Non-pigmented ciliary epithelial cell (primary cell): Measurements from ENCODE around the gene RGPD3.
"Not testable (repeated sequence)": the region's sequence is repeated elsewhere in the genome, so short reads cannot be mapped to it uniquely, and the experiment has no call there.

Experiments used
- DNase-seq: peaks from one replicate; pipeline ENCODE4 v3.0.0-alpha.2; 2010; ENCODE audit warnings: low read depth

The RGPD3 gene

DNA sequence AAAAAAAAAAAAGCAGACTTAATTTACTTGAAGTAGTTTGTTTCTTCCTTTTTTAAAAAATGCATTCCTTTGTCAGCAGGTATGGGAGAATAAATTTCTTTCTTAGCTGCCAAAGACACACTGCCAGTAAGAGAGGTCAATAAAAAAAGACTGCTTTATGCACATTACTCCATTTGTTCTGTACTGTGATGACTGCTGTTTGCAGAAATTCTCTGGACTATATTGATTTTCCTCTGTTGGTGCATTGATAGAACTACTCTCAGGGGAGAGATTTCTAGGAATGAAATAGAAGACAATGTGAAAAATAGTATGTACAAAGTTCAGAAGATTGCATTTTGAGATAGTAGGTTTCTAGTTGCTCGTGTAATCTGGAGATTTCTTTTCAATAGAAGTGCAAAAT, 11.3 kb upstream of the RGPD3 start:
- not testable (repeated sequence) for DNase-seq

DNA sequence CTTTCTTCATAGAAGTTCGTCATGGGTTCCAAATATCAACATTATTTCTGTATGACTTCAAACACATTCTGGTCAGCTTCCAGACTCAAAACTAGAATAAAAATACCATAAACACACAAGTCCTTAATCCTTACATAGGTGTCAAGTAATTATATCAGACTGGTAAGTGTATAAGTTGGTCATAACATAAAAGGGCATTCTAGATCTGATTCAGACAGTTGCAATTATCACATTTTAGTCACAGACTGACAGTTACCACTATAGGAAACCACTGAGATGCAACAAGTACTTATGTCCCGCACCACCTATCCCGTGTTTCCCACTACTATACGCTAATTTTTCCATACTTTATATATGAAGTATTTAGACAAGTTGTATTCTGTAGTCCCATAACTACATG, 9.4 kb upstream of the RGPD3 start:
- not testable (repeated sequence) for DNase-seq

GRCh38 chr2:106470658-106471057, 2.4 kb upstream of the RGPD3 start:
- not testable (repeated sequence) for DNase-seq

DNA sequence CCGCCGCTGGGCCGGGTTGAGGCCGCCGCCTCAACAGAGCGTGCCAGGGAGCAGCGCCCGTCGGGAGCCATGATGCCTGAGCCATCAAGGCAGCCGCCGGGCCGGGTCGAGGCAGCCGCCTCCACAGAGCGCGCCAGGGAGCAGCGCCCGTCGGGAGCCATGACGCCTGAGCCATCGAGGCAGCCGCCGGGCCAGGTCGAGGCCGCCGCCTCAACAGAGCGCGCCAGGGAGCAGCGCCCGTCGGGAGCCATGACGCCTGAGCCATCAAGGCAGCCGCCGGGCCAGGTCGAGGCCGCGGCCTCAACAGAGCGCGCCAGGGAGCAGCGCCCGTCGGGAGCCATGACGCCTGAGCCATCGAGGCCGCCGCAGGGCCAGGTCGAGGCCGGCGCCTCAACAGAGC, 697 bp downstream of the RGPD3 start:
- not testable (repeated sequence) for DNase-seq

GRCh38 chr2:106461882-106462281, 6.3 kb downstream of the RGPD3 start:
- DNase-seq = not testable (repeated sequence)

DNA sequence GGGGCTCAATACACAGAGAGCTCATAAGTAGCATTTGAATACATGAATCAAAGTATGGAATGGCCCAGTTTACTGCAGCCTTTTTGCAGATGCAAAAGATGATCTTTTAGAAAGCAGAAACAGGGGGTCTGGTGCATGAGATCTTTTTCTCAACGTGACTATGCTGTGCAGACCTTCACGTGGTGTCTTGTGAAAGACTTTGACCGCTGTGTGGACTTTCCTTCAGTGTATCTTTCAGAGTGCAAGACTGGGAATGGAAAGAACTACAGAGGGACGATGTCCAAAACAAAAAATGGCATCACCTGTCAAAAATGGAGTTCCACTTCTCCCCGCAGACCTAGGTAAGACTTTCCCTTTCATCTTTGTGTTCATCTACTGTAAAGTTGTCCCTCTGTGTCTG, 77.5 kb downstream of the RGPD3 start:
- not testable (repeated sequence) for DNase-seq

DNA sequence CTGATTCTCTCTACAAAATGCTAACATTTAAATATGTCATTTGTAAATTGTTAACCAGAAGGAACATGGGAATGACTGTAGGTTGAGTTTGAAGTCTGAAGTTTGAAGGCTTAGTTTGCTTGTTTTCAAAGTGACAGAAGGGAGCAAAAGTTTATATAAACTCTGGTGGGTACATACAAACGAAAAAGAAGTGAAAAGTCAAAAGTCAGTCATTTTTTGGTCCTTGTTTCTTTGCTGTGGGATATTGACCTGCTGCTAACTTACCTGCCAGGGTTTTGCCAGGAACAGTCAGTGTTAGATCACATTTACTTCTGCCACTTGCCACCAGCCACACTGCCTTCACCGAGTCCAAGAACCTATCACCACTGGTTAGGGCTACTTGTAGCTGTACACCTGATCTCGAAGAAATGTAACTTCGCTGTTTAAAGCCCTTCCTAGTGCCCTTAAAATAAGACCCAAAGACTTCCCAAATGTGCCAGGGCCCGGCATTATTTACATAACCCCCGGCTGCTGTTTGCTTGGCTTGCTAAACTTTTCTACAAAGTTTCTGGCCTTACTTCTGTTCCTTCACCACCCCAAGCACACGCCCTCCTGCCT, 79.3 kb downstream of the RGPD3 start:
- not testable (repeated sequence) for DNase-seq

- DNase-seq = not testable (repeated sequence)
Observed at GRCh38 chr2:106384548-106384947, 83.7 kb downstream of the RGPD3 start.

DNA sequence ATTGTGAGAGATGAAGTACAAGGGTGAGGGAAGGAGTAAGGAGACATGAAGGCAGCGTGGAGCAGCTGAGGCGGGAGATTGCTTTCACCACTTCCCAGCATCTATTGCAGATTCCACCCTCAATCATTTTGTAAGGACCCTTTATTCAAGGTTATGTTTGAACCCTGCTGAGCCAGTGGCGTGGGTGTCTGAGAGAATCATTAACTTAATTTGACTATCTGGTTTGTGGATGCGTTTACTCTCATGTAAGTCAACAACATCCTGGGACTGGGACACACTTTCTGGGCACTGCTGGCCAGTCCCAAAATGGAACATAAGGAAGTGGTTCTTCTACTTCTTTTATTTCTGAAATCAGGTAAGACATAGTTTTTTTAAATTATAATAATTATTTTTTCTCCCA, 86.3 kb downstream of the RGPD3 start:
- not testable (repeated sequence) for DNase-seq

DNA sequence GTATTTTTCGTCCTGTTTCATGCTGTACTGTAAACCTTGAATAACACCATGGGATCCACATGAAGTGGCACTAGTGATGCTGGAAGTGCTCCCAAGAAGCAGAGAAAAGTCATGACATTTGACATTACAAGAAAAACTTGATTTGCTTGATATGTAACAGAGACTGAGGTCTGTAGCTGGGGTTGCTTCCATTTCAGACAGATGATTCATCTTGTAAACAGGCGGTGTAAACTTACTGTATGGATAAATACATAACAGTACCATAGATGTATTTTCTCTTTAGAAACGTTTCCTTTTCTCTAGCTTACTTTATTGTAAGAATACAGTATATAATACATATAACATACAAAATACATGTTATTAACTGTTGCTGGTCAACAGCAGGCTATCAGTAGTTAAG, 88.6 kb downstream of the RGPD3 start:
- not testable (repeated sequence) for DNase-seq

DNA sequence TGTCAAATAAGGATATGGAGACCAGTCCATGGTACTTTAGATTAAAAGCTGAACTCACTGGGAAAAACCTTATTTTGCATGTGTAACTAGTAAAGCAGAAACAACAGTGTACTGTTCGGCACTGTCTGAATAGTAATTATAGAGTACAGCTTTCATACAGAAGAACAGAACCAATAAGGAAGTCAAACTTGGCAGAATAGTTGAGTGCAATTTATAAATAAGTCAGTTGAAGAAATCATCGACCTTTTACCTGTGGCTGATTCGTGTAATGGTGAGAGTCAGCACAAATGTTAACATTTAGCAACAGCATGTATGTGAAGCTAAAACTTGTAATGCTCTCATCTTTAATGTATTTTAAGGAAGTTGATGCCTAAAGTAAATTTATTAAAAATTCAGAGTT, 99.0 kb downstream of the RGPD3 start:
- DNase-seq = not testable (repeated sequence)

- DNase-seq = no peak
Observed at GRCh38 chr2:106366204-106366885, 101.9 kb downstream of the RGPD3 start.

- DNase-seq = no peak
Observed at GRCh38 chr2:106363791-106364190, 104.4 kb downstream of the RGPD3 start.

- no peak for DNase-seq
Observed at GRCh38 chr2:106362789-106363188, 105.4 kb downstream of the RGPD3 start.

DNA sequence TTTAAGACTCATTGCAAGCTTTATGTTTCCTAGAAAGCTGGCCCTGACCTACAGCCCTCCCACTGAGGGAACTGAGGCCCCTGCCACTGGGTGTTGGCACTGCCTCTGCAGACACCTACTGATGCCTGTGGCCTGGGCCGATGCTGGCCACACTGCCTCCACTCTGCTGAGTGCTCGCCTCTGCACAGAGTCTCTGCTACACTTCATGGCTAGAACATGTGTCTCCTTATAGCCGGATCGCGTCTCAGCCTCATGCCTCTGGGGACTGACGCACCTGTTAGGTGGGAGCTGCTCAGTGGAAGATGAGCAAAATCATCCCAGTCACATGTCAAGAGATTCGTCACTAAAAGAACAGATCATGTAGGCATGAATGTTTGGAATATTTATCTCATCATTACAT, 108.7 kb downstream of the RGPD3 start:
- no peak for DNase-seq

DNA sequence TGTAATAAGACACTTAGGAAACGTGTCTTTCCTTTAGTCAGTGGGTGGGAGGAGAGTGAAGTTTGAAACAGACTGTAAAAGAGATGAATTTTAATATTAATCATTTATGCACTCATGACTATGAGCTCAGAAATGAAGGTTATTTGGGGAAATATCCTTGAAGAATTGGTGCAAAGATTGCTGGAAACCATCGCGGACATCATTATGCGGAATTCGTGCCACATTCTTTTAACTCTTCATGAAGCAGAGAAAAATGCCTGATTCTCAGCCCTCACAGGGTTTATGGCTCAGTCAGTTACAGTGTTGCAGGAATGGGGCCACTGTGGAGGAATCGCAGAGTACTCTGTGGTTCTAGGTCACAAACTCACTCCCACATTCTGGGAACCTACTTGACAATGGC, 109.7 kb downstream of the RGPD3 start:
- DNase-seq = no peak

DNA sequence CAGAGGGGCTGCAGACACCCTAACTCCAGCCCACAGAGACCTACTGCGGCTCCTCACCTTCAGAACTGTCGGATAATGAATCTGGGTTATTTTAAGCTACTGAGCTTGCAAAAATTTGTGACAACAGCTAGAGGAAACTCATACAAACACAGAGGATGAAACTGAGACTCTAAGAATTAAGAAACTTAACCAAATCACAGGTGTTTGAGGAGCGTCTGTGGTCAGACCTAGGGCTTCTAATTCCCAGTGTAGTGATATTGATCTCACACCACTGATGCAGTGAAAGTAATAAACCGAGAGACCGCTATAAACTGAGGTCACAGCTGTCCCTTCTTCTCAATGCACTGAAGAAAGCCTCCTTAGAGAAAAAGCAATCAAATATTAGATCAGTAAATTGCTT, 110.1 kb downstream of the RGPD3 start:
- DNase-seq = no peak

DNA sequence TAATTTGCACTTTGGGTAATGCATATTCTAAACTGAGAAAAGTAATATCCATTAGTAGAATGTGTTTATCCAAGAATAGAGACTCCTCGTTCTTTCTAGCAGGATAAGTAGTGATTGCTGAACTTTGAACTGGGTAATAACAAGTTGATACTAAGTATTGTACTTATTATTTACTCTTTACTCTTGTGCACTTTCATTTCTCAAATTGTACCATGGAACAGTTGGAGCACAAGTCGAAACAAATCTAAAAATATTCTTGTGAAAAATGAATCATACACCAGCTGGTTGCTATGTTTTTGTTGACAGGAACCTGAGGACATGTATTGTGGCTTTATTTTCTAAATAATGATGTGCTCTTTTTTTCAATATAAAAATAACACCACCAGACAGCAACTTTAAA, 111.9 kb downstream of the RGPD3 start:
- no peak for DNase-seq

DNA sequence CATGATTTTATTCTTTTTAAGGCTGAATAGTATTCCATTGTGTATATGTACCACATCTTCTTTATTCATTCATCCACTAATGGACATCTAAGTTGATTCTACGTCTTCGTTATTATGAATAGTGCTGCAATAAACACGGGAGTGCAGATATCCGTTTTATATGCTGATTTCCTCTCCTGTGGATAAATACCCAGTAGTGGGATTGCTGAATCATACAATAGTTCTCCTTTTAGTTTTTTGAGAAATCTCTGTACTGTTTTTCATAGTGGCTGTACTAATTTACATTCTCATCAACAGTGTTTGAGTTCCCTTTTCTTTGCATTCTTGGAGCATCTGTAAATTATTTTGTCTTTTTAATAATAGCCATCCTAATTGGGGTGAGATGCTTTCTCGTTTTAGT, 114.5 kb downstream of the RGPD3 start:
- DNase-seq = no peak

DNA sequence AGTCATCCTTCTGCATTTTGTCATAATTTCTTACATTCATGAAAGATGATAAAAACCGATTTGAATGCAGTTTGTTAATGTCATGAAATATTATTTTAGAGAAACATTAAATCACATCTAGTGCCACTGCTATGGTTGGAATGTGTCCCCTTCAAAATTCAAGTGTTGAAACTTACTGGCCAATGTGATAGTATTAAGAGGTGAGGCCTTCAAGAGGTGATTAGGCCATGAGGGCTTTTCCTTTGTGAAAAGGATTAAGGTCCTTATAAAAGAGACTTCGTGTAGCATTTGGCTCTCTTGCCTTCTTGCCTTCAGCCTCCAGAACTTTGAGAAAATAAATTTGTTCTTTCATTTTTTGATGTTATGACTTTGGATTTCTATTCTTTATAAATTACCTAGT, 117.2 kb downstream of the RGPD3 start:
- no peak for DNase-seq

- no peak for DNase-seq
Observed at GRCh38 chr2:106344302-106344701, 123.9 kb downstream of the RGPD3 start.

GRCh38 chr2:106343274-106343673, 124.9 kb downstream of the RGPD3 start:
- no peak for DNase-seq

DNA sequence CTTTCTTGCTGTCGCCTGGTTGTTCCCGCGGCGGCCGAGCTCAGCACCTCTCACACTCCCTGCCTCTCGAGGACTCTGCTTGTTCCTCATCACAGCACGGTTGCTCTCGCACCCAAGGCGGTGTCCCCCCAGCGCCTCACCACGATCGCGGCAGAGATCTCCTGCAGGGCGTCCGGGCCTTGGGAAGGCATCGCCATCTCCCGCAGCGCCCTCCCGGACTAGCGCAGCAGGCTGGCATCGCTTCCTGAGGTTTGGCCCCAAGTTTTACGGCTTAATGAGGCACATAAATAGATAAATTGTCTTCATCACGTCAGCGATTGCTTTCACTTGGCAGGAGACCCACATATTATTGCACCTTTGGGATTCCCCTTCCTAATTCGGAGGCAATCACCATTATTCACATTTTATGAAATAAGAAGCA, 125.4 kb downstream of the RGPD3 start:
- DNase-seq = no peak

DNA sequence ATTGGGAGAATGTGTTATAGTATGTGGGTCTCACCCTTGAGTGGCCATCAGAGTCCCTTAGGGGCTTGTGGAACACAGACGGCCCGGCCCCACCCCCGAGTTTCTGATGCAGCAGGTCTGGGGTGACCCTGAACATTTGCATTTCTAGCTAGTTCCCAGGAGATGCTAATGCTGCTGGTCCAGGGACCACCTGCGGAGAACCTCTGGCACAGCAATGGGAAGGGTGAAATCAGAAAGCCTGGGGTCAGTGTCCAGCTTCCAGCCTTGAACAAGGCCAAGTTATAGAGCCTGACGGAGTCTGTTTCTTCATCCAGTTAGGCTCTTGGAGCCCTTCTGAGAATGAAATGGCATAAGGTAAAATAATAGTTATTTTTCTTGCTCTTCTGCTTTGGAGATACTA, 126.5 kb downstream of the RGPD3 start:
- DNase-seq = no peak
